ENCODE results near the gene TCF12.

Gene TCF12

DNA sequence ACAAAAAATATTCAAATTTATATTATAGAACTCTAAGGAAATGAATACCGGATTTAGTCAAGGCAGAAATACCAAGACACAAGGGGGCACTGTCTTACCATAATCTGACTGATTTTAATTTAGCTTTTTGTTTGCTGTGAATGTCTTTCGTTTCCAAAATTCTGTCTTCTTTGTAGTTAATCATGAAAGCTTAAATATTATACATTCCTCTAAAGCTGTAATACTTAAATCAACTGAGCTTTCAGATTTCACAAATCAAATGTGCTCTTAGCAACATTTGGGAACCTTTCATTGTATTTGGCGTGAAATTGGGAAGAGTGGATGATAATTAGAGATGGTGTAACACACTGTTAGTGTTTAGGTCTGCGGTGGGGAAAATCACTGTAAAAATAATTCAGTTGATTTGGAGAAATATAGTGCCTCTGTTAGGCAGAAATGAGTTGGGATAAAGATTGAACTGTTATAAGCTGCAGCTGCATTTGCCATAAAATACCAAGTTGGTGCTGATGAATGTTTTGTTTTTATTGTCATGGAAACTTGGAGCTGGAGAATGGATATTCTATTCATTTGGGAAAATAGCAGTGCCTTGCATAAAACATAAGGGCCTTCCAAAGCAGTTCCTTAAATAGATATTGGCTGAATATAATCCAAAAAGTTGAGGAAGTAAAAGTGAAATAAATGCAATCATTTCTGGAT lies 228.2 kb downstream of the TCF12 start:
- H3K27ac ChIP-seq = peak overlapping the region; percentile 49
- no peak overlapping the region for H3K4me3 ChIP-seq (ENCODE audit: low read depth, low read length)
- no peaks in the 10 kb centered on the region for H3K36me3 ChIP-seq (ENCODE audit: control insufficient read depth, insufficient read depth, low read length)
- H3K79me2 ChIP-seq = no peaks in the 10 kb centered on the region
- H3K27me3 ChIP-seq (ENCODE audit: control insufficient read depth, insufficient read depth, low read length) = no peaks in the 10 kb centered on the region
- H3K9me3 ChIP-seq (ENCODE audit: control insufficient read depth, low read length) = no peaks in the 10 kb centered on the region
- peak overlapping the region; percentile 51 for H3K4me2 ChIP-seq (ENCODE audit: low read length)
- TF ChIP-seq, protein P1, sequence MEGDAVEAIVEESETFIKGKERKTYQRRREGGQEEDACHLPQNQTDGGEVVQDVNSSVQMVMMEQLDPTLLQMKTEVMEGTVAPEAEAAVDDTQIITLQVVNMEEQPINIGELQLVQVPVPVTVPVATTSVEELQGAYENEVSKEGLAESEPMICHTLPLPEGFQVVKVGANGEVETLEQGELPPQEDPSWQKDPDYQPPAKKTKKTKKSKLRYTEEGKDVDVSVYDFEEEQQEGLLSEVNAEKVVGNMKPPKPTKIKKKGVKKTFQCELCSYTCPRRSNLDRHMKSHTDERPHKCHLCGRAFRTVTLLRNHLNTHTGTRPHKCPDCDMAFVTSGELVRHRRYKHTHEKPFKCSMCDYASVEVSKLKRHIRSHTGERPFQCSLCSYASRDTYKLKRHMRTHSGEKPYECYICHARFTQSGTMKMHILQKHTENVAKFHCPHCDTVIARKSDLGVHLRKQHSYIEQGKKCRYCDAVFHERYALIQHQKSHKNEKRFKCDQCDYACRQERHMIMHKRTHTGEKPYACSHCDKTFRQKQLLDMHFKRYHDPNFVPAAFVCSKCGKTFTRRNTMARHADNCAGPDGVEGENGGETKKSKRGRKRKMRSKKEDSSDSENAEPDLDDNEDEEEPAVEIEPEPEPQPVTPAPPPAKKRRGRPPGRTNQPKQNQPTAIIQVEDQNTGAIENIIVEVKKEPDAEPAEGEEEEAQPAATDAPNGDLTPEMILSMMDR (IDR thresholded peaks at IDR 0.05) = peak; percentile 51
- peaks cover 2% of the 10 kb centered on the region for H3K4me1 ChIP-seq
- no peak overlapping the region for H3K9ac ChIP-seq
- H2AFZ ChIP-seq = no peak overlapping the region

DNA sequence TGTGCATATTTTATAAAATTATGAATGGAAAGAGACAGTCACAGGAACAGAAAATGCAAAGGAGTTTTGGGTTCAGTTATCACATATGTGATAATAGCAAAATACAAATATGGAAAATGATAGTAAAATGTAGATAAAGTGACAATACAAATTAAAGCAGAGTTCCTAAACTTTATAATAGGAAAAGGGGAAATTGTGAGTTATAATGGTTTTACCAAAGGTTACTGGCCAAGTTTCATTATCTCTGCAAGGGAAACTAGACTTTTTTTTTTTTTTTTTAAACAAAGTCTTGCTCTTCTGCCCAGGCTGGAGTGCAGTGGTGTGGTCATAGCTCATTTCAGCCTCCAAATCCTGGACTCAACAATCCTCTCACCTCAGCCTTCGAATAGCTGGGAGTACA lies 229.2 kb downstream of the TCF12 start:
- Histone ChIP-seq H3K9ac (no peak overlapping the region), H3K27me3 (ENCODE audit: control insufficient read depth, insufficient read depth, low read length) (no peaks in the 10 kb centered on the region), H3K9me3 (ENCODE audit: control insufficient read depth, low read length) (no peaks in the 10 kb centered on the region), H3K4me2 (ENCODE audit: low read length) (no peak overlapping the region), H3K27ac (no peak overlapping the region), H3K4me3 (ENCODE audit: low read depth, low read length) (no peak overlapping the region), H3K4me1 (peaks cover 2% of the 10 kb centered on the region), H3K36me3 (ENCODE audit: control insufficient read depth, insufficient read depth, low read length) (no peaks in the 10 kb centered on the region), H2AFZ (no peak overlapping the region), H3K79me2 (peaks cover 2% of the 10 kb centered on the region)
- TF ChIP-seq, protein P1 (IDR thresholded peaks at IDR 0.05) = no peak

DNA sequence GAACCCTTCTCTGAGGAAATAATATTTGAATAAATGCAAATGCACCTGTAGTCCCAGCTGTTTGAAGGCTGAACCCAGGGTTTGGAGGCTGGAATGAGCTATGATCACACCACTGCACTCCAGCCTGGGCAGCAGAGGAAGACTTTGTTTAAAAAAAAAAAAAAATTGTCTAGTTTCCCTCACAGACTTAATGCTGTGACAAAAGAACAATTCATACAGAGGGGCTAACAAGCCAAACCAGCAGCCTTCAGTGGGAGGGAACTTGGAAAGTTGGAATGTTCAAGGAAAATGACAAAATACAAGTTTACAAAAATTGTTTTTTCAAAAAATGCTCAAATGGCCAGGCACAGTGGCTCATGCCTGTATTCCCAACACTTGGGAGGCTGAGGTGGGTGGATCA lies 229.8 kb downstream of the TCF12 start:
- Histone ChIP-seq H3K27ac (no peak overlapping the region), H3K79me2 (peaks cover 2% of the 10 kb centered on the region), H3K4me2 (ENCODE audit: low read length) (no peak overlapping the region), H3K9me3 (ENCODE audit: control insufficient read depth, low read length) (no peaks in the 10 kb centered on the region), H3K4me3 (ENCODE audit: low read depth, low read length) (no peak overlapping the region), H3K4me1 (peaks cover 2% of the 10 kb centered on the region), H3K36me3 (ENCODE audit: control insufficient read depth, insufficient read depth, low read length) (no peaks in the 10 kb centered on the region), H2AFZ (no peak overlapping the region), H3K9ac (no peak overlapping the region), H3K27me3 (ENCODE audit: control insufficient read depth, insufficient read depth, low read length) (no peaks in the 10 kb centered on the region)
- TF ChIP-seq, protein P1 (IDR thresholded peaks at IDR 0.05) = no peak

DNA sequence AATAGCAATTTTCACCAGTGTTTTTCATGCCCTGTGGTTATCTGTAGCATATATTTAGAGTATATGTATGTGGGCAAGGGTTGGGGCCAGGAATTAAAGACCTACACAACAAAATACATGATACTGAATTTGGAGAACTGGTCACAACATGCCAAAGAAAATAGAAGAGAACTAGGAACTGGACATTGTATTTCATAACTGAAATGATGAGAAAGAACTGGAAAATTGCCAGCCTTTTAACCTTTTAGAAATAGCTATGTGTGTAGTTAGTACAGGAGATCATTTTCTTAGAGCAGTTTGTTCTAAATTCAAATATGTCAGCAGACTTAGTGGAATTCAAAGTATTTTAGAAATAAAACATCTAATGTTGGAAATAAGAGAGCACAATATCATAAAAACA lies 230.8 kb downstream of the TCF12 start:
- Histone ChIP-seq H3K9me3 (ENCODE audit: control insufficient read depth, low read length) (no peaks in the 10 kb centered on the region), H3K79me2 (peaks cover 2% of the 10 kb centered on the region), H3K9ac (no peak overlapping the region), H3K4me3 (ENCODE audit: low read depth, low read length) (no peak overlapping the region), H3K4me2 (ENCODE audit: low read length) (no peak overlapping the region), H3K4me1 (peaks cover 2% of the 10 kb centered on the region), H3K36me3 (ENCODE audit: control insufficient read depth, insufficient read depth, low read length) (no peaks in the 10 kb centered on the region), H3K27me3 (ENCODE audit: control insufficient read depth, insufficient read depth, low read length) (no peaks in the 10 kb centered on the region), H3K27ac (no peak overlapping the region), H2AFZ (no peak overlapping the region)
- TF ChIP-seq, protein P1 (IDR thresholded peaks at IDR 0.05) = no peak
